GM18951 (cell line): Measurements from ENCODE around the gene PCSK9.

Source experiments
- POLR2A ChIP-seq: IDR thresholded peaks from 4 replicates; pipeline ENCODE4 v1.6.1; 2011; ENCODE audit warnings: mild to moderate bottlenecking; ENCODE audit not compliant: insufficient read length, insufficient read depth; ENCODE audit errors: extremely low read depth
- in situ Hi-C: fragments of 300-500 bp; cut with MboI; formaldehyde crosslinking; loops from one replicate; pipeline ENCODE4 v1.12.0; 2022; ENCODE audit warnings: low sequenced_read_pairs, mixed read lengths, inconsistent platforms; ENCODE audit not compliant: unreplicated experiment

The PCSK9 gene

GRCh38 chr1:54998100-54998499 lies 41.2 kb upstream of the PCSK9 start:
- TF ChIP-seq POLR2A = no peak
- in situ Hi-C loops = loop anchor here (5.0 kb wide), 1 partner anchor 46 kb away; no protein-coding TSS in a partner anchor

DNA sequence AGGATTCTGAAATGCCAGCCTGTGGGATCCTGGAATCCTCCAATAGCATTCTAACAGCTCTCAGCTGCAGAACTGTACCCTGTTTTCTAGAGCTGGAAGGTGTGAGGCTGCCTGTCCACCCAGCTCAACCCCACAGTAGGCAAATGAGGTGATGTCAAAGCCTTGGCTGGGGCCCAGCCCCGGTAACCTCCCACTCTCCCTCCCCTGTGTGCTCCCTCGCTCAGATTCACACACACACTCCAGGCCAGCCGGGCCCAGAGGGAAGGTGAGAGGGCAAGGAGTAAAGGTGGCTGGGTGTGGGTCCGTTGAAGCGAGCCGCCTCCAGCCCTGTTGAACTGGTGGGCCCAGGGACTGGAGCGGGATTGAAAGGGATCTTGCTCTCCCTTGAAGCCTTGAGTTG lies 40.7 kb upstream of the PCSK9 start, which contains the start of gene BSND:
Gene BSND, plus strand, starts transcription at position 257 of the 400 bp plus-strand sequence. CDS start 254 bp downstream, outside the sequence.
- TF ChIP-seq POLR2A = no peak
- in situ Hi-C loops = loop anchor here (5.0 kb wide), 1 partner anchor 46 kb away; no protein-coding TSS in a partner anchor

DNA sequence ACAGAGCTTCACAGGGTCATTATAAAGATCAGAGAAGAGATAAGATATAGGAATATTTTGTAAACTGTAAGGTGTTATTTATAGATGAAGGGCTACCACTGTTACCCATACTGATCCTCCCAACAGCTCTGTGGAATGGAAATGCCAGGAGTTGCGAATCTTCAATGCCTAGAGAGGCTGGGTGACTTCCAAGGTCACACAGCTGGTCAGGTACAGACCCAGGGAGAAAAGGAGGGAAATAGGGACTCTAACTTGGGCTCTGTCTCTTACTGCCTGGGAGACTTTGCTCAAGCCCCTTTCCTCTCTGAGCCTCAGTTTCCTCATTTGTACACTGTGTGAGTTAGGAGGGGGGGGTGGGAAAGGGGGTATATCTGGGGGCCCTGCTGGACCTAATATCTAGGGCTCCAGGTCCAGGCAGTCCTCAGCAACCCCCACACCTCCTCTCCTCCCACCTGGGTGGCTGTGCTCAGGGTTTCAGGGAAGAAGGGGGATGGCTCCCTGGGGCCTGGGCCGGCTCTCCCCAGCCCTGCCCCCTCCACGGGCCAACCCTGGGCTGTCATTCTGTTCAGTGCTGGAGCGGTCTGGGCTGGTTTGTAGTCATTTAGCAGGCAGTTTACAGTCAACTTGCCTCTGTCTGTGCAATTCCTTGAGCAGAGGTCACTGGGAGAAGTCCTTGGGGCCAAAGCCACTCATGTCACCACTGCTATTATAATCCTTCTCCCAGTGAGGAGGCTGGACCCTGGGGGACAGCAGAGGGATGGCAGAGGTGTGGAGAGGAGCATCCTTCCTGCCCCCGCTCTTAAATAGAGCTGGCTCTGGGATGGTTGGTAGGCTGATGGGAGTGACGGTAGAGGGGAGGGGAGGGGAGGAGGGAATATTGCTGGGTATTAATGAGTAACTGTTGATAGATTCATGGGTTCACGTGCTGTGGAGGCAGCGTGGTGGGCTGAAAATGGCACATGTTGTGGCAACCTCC lies 39.0 kb upstream of the PCSK9 start:
- no peak for TF ChIP-seq POLR2A
- in situ Hi-C loops = no loop called here

- no peak for TF ChIP-seq POLR2A
- in situ Hi-C loops = no loop called here
Measured at GRCh38 chr1:55001311-55001710, 38.0 kb upstream of the PCSK9 start.

DNA sequence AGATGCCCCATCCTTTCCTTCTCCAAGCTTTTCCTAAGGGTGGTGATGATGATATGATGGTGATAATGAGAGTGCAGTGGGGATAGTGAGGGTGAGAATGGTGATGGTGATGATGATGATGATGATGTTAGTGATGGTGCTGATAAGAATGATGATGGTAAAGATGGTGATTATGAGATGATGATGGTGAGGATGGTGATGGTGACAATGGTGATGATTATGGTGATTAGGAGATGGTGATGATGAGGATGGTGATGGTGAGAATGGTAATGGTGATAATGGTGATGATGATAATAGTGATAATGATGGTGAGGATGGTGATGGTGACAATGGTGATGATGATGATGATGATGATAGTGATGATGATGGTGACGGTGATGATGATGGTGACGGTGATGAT lies 36.7 kb upstream of the PCSK9 start:
- in situ Hi-C loops = no loop called here

GRCh38 chr1:55005351-55006140 lies 33.8 kb upstream of the PCSK9 start:
- in situ Hi-C loops = no loop called here
- TF ChIP-seq POLR2A = no peak

More for the DNA sequence above, 36.7 kb upstream of the PCSK9 start:
- TF ChIP-seq POLR2A = no peak

GRCh38 chr1:55006931-55007330 lies 32.4 kb upstream of the PCSK9 start:
- in situ Hi-C loops = no loop called here
- TF ChIP-seq POLR2A = no peak

GRCh38 chr1:55007625-55008024 lies 31.7 kb upstream of the PCSK9 start:
- in situ Hi-C loops = no loop called here

DNA sequence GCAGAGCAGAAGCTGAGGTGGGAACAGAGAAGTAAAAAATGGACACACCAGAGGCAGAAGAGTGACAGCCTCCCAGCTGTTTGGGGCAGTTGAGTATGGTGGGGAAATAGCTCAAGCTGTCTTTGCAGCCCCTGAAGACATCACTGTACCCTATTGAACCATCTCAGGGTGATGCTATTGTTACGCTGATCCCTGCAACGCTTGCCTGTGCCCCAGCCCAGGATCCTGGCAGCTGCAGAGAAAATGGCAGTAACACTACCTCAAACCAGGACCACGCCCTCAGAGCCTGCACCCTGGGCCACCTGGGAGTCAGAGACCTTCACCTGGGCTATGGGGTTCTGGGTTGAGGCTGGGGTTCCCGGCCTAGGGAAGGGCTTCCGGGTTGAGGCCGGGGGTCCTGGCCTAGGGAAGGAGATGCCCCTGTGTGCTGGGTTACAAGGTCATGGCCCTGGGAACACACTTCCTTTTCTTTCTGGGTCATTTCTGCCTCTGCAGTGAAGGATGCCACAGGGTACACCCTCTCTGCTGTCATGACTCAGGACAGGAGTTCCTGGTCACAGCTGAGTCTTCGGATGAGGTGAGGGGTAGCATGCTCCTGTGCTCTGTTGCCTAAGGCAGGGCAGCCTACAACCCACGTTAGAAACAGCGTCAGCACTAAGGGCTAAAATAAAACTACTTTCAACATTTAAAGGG lies 29.0 kb upstream of the PCSK9 start:
- TF ChIP-seq POLR2A = no peak
- in situ Hi-C loops = no loop called here

More at GRCh38 chr1:55007625-55008024, 31.7 kb upstream of the PCSK9 start:
- no peak for TF ChIP-seq POLR2A

- in situ Hi-C loops = no loop called here
- no peak for TF ChIP-seq POLR2A
Measured at GRCh38 chr1:55010887-55011217, 28.5 kb upstream of the PCSK9 start.

GRCh38 chr1:55012661-55013060 lies 26.7 kb upstream of the PCSK9 start:
- TF ChIP-seq POLR2A = no peak
- in situ Hi-C loops = no loop called here

- in situ Hi-C loops = no loop called here
- no peak for TF ChIP-seq POLR2A
Measured at GRCh38 chr1:55015123-55015522, 24.2 kb upstream of the PCSK9 start.

DNA sequence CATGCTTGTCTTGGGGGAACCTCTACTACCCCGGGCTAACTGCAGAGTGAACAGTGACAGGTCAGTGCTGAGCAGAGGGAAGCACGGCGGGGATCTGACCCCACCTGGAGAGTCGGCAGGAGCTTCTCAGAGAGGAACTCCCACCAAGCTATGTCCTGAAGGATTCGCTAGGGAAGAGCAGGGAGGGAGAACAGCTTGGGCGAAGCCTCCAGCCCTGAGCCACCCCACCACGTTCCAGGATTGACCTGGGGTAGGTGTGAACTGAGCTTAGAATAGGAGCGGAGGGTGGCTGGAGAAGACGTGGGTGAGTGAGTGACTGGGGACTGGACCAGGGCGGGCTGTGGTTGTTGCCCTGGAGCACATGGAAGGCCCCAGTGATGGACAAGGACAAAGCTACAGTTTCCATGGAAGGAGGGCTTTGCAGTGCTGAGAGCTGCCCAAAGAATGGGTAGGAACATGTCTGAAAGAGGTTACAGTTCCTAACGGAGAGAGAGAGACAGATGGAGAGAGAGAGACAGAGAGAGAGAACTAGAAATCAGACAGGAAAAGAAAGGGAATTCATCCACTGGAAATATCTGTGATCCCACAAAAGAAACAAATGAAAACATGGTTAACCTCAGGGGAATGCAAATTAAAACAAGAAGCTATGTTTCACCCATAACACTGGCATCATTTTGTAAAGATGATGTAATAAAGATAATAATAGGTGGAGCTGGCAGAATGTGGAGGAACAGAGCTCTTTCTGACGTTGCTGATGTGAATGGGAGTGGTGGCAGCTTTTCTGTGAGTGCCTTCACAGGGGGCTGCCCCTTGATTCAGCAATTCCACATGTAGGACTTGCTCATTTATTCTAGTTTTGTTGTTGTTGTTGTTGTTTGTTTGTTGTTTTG lies 23.4 kb upstream of the PCSK9 start:
- in situ Hi-C loops = no loop called here
- no peak for TF ChIP-seq POLR2A
